HG02763 (cell line): ENCODE measurements around the gene CHGA.

ENCODE experiments used
- ATAC-seq: cut with Tn5 transposase; IDR thresholded peaks from one replicate; pipeline ENCODE4 v1.9.1; 2021; ENCODE audit warnings: mild to moderate bottlenecking, moderate library complexity; ENCODE audit not compliant: unreplicated experiment

Gene CHGA

GRCh38 chr14:92929689-92930608 is 7.0 kb downstream of the CHGA start:
- ATAC-seq: no peak

- no peak for ATAC-seq
Measured at GRCh38 chr14:92930737-92931602, 8.0 kb downstream of the CHGA start.

GRCh38 chr14:92931681-92932447 is 8.9 kb downstream of the CHGA start:
- no peak for ATAC-seq

DNA sequence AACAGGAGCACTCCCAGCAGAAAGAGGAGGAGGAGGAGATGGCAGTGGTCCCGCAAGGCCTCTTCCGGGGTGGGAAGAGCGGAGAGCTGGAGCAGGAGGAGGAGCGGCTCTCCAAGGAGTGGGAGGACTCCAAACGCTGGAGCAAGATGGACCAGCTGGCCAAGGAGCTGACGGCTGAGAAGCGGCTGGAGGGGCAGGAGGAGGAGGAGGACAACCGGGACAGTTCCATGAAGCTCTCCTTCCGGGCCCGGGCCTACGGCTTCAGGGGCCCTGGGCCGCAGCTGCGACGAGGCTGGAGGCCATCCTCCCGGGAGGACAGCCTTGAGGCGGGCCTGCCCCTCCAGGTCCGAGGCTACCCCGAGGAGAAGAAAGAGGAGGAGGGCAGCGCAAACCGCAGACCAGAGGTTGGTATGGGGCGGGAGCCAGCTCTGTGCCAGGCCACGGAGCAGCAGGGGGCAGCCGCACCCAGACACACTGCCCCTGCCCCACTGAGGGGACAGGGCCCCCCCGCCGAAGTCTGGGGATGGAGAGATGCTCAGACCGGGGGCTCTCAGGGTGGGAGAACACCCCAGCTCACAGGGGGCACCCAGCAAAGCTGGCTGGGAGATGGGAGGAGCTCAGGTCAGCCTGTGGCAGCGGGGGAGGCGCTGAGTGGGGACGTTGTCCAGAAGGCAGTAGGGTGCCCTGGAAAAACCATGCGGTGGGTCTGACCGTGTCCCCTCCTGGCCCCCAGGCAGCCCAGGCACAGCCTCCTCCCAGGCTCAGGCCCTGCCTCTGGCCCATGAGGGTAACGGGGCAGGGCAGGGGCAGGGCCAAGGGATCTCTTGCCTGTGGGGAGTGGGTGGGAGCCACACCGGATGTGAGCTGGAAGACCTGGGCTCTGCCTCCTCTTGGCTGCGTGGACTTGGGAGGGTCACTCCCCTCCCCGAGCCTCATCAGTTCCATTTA is 9.8 kb downstream of the CHGA start:
- ATAC-seq: no peak

DNA sequence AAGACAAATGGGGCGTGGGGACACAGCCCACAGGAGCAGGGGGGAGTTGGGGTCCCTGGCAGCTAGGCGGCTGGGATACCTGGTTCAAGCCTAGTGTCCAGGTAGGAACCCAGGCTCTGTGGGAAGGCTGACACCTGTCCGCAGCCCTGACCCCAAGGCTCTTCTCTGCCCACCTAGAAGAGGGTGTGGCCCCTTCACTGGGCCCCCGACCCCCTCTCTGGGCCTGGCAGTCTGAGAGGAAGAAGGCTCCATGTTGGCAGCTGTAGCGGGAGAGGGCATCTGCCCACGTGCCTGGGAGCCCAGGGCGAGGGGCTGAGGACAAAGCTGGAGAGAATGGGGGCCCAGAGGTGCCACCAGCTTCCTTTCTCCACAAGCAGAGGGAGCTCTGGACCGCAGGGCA is 10.5 kb downstream of the CHGA start:
- ATAC-seq: no peak

- ATAC-seq: no peak
Measured at GRCh38 chr14:92934196-92935085, 11.5 kb downstream of the CHGA start.

DNA sequence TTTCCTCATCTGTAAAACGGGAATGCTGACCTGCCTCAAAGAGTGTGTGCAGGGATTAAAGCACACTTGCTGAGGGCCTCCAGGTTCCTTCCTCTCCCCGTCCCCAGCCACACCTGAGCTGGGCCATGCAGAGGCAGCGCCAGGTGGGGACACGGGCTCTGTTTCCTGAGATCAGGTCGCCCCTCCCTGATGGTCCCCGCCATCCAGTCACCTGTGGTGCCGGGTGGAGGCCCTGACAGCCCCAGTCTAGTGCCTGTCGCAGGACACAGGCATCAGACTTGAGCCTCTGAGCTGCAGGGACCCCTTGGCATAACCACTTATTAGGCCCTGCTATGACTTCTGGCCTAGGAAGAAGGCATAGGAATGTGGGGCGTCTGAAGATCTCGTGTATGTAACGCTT is 12.5 kb downstream of the CHGA start:
- no peak for ATAC-seq

- no peak for ATAC-seq
Measured at GRCh38 chr14:92936085-92936484, 13.1 kb downstream of the CHGA start.

DNA sequence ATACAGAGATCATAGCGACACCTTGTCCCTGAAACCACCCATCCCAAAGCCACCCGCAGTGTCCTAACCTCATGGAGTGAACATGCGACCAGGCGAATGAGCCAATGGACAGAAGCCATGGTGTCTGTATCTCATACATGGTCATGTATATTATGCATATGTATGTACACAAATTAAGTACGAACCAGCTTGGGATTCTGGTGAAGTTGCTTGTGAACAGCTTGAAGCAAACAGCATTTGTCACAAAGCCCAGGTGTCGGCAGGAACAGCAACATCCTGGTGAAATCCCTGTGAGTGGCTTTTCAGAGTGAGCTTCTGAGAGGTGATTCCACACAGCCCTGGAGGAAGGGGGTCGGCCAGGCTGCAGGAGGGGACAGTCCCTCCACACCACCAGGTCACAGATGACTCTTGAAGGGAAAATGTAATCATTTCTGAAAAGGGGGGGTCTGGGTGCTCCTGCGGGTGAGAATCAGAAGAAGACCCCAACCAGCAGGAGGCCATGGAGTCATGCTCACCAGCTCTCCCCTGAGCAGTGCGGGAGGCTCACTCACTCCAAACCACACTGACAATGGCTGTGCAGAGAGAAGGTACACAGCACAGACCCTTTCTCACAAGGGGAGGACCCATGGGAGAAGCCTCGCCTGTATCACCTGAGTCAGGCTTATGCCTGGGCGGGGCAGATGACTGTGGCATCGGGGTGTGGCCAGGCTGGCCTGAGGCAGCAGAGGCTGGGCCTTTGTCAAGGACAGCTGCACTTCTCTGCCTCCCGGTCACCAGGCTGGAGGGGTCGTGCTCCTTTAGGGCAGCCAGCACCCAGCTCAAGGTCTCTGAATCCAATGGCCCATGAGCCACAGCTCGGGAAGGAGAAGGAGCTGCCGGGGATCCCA is 14.3 kb downstream of the CHGA start:
- ATAC-seq: no peak

DNA sequence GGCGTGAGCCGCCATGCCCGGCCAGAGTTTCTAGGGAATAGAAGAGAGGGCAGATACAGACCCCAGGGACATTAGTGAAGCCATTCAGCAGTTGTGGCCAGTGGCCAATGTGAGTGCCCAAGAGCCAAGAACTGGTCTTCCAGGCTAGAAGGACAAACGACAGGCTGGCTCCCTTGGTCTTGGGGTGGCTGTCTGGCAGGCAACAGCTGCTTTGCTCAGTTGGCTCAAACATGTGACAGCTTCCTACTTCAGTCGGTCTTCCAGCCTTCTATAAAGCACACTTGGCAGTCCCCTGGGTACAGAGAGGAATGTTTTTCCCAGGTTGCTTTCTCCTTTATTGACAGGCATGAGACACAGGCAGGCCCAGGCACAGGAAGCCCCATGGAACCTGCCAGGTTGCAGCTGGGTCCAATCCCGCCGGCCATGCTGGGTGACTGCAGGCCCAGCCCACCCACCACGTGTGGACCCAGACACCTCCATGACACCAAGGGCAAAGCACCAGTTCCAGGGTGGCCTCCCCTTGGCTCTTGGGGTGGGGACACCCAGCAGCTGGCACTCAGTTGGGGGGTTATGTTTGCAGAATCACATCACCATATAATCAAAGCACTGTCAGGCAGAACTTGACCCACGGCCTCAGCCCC is 15.4 kb downstream of the CHGA start:
- ATAC-seq: no peak

DNA sequence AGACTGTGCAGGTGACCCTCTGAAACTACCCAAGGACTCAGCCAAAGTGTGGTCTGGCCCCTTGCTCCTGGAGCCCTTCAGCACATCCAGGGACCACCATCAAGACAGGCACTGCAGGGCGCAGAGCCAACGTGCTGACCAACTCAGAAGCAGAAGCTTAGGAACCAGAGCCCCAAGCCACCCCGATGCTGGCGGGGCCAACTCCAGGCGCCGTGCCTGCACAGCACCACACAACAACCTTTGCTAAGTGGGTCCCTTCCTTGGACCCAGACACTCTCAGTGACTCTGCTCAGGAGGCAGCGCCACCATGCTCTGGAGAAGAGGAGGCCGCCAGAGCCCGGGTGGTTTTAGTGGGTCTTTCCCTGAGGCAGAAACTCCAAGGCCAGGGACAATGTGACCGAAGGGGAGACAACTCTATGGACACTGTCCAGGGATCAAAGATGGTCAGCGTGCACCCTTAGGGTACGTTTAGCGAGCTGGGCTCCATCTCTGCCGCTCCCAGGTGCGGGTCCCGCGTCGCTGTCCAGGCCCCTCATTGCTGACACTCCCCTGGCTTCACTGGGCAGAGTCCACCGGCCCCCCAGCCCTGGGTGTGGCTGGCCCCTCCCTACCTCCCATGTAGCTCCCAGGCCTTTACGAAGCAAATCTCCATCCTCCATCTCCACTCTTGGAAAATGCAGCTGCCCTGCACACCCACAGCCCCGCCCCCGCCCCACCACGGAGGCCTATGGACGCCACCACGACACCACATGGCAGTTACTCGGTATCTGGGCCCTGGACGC is 16.1 kb downstream of the CHGA start:
- no peak for ATAC-seq

GRCh38 chr14:92939699-92940098 is 16.7 kb downstream of the CHGA start:
- ATAC-seq: no peak

DNA sequence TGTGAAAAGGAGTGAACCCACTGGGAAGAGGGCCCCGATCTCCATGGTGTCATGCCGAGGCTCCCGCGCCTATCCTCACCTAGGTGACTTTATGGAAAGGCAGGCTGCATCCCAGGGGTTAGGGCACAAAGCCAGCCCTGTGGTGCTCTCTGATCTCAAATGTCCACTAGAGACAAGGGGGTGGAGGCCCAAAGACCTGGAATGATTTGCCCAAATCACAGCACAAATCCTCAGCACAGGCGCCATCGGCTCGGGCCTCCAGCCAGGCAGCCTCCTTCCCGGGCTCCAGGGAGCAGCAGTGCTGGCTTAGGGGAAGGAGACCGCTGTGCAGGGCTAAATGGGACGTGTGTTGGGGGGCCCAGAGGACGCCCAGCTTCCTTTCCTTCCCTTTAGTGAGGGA is 17.6 kb downstream of the CHGA start:
- ATAC-seq: no peak

- ATAC-seq: no peak
Measured at GRCh38 chr14:92941531-92941930, 18.6 kb downstream of the CHGA start.

GRCh38 chr14:92942136-92942535 is 19.2 kb downstream of the CHGA start:
- no peak for ATAC-seq

- no peak for ATAC-seq
Measured at GRCh38 chr14:92942576-92942975, 19.6 kb downstream of the CHGA start.
